Neural cell (in vitro differentiated cells): ENCODE results near the gene MYCBP. TPM values are rescaled to one million over a fixed set of nuclear protein-coding genes. Genes with fewer than 3 reads are reported as not detected.

ENCODE experiments used
- polyA plus RNA-seq: library from polyadenylated mRNA; depleted of rRNA; stranded (reverse); fragments of >200 nt; gene quantifications from 2 replicates; pipeline ENCODE4 v1.2.3, GENCODE V29; 2014
- small RNA-seq, 3 experiments: library from RNA; depleted of rRNA; stranded (forward); fragments of <200 nt; gene quantifications; one replicate each; pipeline ENCODE3, GENCODE V24; 2012

Gene MYCBP
- polyA plus RNA-seq, 1 donor from 2014 or later = 3.0 TPM

Small RNAs within 50 kb of the gene (small RNA-seq; reads per million reads assigned to genes)
- 0 reads per million in 3 experiments for gene GJA9-MYCBP

Other genes with a start within 250 kb of the MYCBP start
- gene RRAGC, start 13.6 kb downstream of the MYCBP start, polyA plus RNA-seq = 23.3 and 23.6 TPM in 2 replicates
- not detected in 2 replicates for gene GJA9, start 8.2 kb upstream of the MYCBP start, polyA plus RNA-seq
- gene RHBDL2, start 68.5 kb upstream of the MYCBP start, polyA plus RNA-seq = not detected in 2 replicates
- 179 and 181 TPM in 2 replicates for gene AKIRIN1, start 117.9 kb upstream of the MYCBP start, polyA plus RNA-seq
- gene NDUFS5, start 153.0 kb upstream of the MYCBP start, polyA plus RNA-seq = 848 and 1,398 TPM in 2 replicates